ENCODE measurements around the gene MAP3K21.

MAP3K21 gene

DNA sequence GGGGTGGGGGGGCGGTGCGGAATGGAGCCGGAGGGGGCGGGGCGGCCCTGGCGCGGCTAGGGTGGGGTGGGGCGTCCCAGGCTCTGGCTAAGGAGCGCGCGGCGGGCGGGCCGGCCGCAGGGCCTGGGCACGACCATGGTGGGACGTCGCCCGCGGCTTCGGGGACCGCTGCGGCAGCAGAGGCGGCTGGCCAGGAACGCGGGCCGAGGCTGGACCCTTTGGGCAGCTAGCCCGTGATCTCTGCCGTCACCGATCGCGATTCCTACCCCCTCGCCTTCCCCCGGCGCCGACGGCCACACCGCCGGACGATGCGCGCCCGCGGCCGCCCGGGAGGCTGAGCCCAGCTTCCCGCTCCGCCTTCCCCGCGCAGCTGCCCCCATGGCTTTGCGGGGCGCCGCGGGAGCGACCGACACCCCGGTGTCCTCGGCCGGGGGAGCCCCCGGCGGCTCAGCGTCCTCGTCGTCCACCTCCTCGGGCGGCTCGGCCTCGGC is at the start of gene MAP3K21:
MAP3K21 (plus strand) TSS at position 74 of the 491 bp plus-strand sequence; CDS start at position 379, 305 bp downstream.
- no peak for TF ChIP-seq CTCF (IDR thresholded peaks at IDR 0.05; ENCODE audit: borderline replicate concordance, insufficient read depth, low read depth, low read length)
- H3K4me3 ChIP-seq (ENCODE audit: low read depth, low read length): peak within 1 kb of the TSS; percentile 55

- no peak for TF ChIP-seq CTCF (IDR thresholded peaks at IDR 0.05; ENCODE audit: borderline replicate concordance, insufficient read depth, low read depth, low read length)
- H3K4me3 ChIP-seq (ENCODE audit: low read depth, low read length): no peak overlapping the region
Observed at GRCh38 chr1:233278631-233279030, 48.9 kb upstream of the MAP3K21 start.

DNA sequence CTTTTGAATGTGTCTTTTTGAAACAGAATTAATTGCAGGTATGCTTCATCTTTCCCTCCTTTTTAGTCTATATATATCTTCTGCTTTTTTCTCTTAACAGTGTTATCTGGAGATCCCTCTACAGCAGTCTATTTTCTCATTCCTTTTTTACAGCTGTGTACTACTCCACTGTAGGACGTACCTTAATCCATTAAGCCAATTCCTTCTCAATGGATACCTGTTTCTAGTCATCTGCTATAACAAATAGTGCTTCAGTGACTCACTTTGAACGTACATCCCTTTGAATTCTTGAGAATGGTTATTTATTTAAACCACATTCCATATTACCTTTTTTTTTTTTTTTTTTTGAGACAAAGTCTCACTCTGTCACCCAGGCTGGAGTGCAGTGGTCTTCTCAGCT is 47.6 kb upstream of the MAP3K21 start:
- no peak for TF ChIP-seq CTCF (IDR thresholded peaks at IDR 0.05; ENCODE audit: borderline replicate concordance, insufficient read depth, low read depth, low read length)
- H3K4me3 ChIP-seq (ENCODE audit: low read depth, low read length): no peak overlapping the region

DNA sequence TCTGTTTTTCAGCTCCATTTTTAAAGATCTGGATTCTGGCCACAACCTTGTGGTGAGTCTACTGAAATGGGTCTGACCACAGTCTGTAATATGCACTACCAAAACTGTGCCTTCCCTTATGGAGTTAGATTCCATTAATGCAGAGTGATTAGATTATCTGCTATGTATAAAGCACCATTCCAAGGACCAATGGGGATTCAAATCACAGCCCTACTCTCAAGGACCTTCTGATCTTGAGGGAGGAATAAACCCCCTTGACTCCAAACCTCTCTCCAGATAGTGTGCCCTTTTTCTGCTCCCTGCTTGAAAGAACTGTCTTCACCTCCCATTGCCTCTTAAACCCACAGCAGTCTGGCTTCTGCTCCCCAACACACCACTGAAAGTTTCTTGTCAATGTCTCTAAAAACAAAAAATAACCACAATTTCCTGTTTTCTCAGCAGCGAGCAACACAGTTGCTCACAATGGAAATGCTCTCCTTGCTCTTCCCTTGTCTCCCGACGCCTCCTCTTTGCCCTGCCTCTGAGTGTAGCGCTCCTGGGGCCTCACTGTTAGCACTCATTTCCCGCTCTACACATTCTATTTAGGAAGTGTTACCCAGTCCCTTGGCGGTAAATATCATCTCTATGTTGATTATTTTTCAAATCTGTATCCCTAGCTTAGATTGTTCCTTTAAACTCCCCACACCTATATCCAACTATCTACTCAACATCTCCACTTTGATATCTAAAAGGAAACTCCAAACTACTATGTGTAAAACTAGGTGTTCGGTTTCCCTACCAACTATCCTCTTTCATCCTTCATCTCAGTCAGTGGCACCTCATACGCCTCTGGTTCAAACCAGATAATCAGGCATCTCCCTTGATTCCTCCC is 45.6 kb upstream of the MAP3K21 start:
- H3K4me3 ChIP-seq (ENCODE audit: low read depth, low read length): no peak overlapping the region

DNA sequence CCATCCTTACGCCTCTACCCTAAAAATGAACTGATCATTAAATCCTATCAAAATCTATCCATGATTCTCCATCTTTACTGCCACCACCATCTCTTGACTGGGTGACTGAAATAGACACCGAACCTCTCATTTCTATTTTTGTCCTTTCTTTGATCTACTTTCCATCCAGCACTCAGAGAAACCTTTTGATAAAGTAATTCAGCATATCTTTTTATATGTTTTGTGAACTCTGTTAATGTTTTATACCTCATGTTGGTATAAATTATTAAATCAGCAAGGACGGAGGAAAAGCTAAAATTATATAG is 45.0 kb upstream of the MAP3K21 start:
- TF ChIP-seq CTCF (IDR thresholded peaks at IDR 0.05; ENCODE audit: borderline replicate concordance, insufficient read depth, low read depth, low read length): no peak
- H3K4me3 ChIP-seq (ENCODE audit: low read depth, low read length): no peak overlapping the region

More for the DNA sequence above, 45.6 kb upstream of the MAP3K21 start:
- no peak for TF ChIP-seq CTCF (IDR thresholded peaks at IDR 0.05; ENCODE audit: borderline replicate concordance, insufficient read depth, low read depth, low read length)

- no peak for TF ChIP-seq CTCF (IDR thresholded peaks at IDR 0.05; ENCODE audit: borderline replicate concordance, insufficient read depth, low read depth, low read length)
- no peak overlapping the region for H3K4me3 ChIP-seq (ENCODE audit: low read depth, low read length)
Observed at GRCh38 chr1:233289676-233290075, 37.8 kb upstream of the MAP3K21 start.

Measured in GM12875 (cell line).